ENCODE results near the gene KAT14. TPM values are rescaled to one million over a fixed set of nuclear protein-coding genes. Genes with fewer than 3 reads are reported as not detected.
A peak's percentile ranks its signal among the peaks of the same experiment; 100 is the strongest.
"Not testable (repeated sequence)": the region's sequence is repeated elsewhere in the genome, so short reads cannot be mapped to it uniquely, and the experiment has no call there.

The KAT14 gene, protein sequence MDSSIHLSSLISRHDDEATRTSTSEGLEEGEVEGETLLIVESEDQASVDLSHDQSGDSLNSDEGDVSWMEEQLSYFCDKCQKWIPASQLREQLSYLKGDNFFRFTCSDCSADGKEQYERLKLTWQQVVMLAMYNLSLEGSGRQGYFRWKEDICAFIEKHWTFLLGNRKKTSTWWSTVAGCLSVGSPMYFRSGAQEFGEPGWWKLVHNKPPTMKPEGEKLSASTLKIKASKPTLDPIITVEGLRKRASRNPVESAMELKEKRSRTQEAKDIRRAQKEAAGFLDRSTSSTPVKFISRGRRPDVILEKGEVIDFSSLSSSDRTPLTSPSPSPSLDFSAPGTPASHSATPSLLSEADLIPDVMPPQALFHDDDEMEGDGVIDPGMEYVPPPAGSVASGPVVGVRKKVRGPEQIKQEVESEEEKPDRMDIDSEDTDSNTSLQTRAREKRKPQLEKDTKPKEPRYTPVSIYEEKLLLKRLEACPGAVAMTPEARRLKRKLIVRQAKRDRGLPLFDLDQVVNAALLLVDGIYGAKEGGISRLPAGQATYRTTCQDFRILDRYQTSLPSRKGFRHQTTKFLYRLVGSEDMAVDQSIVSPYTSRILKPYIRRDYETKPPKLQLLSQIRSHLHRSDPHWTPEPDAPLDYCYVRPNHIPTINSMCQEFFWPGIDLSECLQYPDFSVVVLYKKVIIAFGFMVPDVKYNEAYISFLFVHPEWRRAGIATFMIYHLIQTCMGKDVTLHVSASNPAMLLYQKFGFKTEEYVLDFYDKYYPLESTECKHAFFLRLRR
- 6.5 and 7.1 TPM in 2 replicates for total RNA-seq

DNA sequence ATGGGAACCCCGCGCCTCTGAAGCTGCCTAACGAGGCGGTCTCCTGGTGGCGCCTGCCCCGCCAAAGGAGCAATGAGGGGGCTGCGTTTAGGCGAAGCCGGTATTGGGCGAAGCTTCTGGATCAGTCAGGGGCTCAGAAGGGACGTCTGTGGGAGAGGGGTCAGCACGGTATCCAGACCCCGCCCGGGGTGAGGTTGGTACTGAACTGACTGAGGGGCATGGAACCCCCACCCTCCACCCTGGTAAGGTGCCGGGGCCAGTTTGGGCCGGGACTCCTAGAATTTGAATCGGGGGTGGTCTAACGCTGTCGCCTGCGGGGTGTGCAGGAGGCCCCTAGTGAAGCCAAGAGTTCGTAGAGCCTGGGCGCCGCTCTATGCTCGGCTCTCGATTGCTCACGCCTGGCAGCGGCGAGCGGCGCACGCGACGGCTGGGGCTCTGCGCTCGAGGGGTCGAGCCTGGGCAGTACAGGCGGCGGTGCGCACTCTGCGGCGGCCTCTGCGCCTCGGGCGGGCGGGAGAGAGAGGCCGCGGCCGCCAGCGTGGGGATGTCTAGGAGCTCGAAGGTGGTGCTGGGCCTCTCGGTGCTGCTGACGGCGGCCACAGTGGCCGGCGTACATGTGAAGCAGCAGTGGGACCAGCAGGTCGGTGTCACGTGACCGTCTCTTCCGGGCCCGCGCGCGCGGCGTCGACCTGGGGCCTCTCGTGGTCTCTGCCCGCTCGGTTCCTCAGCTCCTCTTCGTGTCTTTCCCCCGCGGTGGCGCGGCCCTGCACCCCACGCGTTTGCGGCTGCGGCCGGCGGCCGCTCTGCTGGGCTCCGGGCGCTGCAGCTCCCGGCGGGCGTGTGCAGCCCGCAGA, at the start of gene KAT14, which contains the start of gene PET117:
KAT14 (plus strand) TSS at position 452 of the 854 bp plus-strand sequence. CDS start 4,798 bp downstream, outside the sequence.
PET117 (plus strand) TSS at position 452 of the 854 bp plus-strand sequence; CDS start at position 545, 93 bp downstream.
- peak; percentile 93 to 95 for DNase-seq (ENCODE audit: low read depth in 2 of 2)

DNA sequence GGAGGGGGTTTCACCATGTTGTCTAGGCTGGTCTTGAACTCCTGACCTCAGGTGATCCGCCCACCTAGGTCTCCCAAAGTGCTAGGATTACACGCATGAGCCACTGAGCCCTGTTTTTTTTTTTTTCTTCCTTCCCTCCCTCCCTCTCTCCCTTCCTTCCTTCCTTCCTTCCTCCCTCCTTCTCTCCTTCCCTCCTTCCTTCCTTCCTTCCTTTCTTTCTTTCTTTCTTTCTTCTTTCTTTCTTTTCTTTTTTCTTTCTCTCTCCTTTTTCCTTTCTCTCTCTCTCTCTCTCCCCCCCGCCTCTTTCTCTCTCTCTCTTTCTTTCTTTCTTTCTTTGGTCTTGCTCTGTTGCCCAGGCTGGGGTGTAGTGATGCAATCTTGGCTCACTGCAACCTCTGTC, 49.4 kb upstream of the KAT14 start:
- DNase-seq (ENCODE audit: low read depth in 2 of 2) = not testable (repeated sequence)

DNA sequence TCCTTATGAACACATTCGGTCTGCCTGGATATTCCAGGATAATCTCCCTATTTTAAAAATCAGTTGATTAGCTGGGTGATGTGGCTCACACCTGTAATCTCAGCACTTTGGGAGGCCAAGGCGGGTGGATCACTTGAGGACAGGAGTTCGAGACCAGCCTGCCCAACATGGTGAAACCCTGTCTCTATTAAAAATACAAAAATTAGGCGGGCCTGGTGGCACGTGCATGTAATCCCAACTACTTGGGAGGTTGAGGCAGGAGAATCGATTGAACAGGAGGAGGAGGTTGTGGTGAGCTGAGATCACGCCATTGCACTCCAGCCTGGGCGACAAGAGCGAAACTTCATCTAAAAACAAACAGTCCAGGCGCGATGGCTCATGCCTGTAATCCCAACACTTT, 48.8 kb upstream of the KAT14 start:
- not testable (repeated sequence) for DNase-seq (ENCODE audit: low read depth in 2 of 2)

DNA sequence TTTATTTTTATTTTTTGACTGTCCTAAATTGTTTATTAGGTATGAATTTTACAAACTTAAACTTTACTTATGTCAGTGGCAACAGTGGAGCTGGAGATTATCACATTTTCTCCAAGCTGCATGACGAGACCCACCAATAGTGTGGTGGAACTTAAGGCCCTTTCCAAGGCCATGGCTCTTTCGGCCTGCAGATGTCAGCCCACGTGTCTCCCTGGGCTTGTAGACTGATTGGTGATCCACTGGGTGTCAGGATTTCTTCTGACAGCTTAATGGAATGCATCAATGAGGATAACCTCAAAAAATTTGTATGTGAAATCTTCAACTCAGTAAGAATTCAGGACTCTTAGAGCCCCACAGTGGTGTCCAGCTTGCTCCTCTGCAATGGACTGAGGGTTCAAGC, 47.6 kb upstream of the KAT14 start:
- DNase-seq (ENCODE audit: low read depth in 2 of 2) = peak in 1 of 2 donors; percentile 1

DNA sequence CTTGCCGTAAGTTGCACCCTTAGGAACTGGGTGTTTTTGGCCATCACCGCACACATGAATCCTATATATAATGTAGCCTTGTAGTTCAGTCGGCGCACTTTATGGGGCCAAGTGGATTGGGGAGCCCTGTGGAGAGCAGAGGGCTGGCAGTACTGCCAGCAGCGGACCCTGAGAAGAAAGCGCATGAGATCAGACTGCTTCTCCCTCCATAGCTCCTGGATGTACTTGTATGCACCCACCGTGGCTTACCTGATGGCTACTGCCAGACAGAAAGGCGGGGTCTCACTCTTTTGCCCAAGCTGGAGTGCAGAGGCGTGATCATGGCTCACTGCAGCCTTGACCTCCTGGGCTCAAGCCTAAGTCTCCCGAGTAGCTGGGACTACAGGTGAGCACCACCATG, 47.2 kb upstream of the KAT14 start:
- no peak for DNase-seq (ENCODE audit: low read depth in 2 of 2)

GRCh38 chr20:18091623-18092022, 46.0 kb upstream of the KAT14 start:
- no peak for DNase-seq (ENCODE audit: low read depth in 2 of 2)

DNA sequence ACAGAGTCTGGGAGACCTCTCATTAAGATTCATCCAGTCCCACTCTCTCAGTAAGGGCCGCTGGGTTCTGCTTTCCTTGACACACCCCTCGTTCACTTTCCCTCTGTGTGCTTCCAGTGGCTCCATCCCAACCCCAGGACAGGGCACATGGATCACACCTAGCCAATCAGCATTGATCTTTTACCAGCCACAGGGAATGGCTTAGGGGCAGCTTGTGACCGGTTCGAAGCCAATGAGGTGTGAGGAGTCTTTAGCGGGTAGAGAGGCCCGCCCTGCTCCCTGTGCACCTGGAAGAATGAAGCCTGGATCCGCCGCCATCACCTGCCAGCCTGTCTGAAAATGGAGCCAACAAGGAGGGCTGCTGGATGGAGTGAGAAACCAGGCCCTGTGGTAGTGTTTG, 44.8 kb upstream of the KAT14 start:
- DNase-seq (ENCODE audit: low read depth in 2 of 2) = no peak

- DNase-seq (ENCODE audit: low read depth in 2 of 2) = no peak
These were observed 44.3 kb upstream of the KAT14 start for GRCh38 chr20:18093388-18093787.

DNA sequence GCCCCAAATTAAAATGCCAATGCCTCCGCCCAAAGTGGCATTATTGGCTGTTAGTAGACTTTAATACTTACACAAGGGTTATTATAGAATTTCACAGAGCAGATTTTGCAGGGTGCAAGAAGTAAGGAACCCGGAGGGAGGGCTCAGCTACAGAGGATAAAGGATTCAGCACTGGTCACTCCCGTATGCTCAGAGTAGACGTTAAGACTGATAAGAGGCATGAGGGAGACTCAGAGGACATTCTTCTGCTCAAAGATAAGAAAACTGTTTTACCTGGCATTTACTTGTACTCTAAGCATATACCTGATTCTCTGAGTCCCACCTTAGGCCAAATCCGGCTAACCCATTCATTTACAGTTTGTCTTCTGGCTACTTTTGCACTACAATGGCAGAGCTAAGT, 43.5 kb upstream of the KAT14 start:
- no peak for DNase-seq (ENCODE audit: low read depth in 2 of 2)

GRCh38 chr20:18100569-18100968, 37.1 kb upstream of the KAT14 start:
- DNase-seq (ENCODE audit: low read depth in 2 of 2) = not testable (repeated sequence)

DNA sequence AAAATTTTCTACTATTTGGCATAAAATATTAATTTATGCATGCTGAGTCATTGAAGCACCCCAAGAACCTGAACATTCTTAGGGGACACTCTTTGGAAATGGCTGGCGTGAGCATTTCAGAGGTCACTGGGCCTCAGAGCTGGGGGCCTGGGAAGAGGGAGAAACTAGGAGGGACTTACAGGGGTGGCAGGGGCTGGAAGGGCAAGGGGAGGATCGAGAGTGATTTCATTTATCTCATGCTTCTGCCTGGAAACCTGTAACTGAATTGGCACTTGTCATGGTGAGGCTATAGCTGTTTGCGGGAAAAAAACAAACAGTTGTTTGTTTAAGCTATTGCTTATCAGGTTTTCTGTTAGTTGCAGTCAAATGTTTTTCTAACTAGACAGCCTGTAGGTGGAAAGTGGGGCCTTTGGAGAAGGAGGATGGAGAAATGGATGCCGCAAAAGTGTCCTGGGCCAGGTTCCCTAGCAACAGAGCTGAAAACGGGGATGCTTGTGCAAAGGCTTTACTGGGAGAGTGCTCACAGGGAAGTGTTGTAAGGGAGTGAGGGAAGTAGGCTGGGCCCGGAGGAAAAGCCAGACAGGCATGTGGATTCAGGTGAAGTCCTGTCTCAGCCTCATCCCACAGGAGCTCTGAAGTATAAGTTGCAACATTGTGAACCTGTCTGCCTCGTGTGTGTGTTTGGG, 36.4 kb upstream of the KAT14 start:
- DNase-seq (ENCODE audit: low read depth in 2 of 2) = no peak

GRCh38 chr20:18103497-18103896, 34.2 kb upstream of the KAT14 start:
- no peak for DNase-seq (ENCODE audit: low read depth in 2 of 2)

DNA sequence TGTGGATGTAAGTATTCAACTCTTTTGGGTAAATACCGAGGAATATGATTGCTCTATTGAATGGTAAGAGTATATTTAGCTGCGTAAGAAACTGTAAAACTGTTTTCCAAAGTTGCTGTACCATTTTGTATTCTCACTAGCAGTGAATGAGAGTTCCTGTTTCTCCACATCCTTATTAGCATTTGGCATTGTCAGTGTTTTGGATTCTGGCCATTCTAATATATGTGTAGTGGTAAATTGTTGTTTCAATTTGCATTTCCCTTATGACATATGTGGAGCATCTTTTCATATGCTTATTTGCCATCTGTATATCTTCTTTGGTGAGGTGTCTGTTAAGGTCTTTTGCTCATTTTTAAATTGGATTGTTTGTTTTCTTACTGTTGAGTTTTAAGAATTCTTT, 29.3 kb upstream of the KAT14 start:
- DNase-seq (ENCODE audit: low read depth in 2 of 2) = no peak

- DNase-seq (ENCODE audit: low read depth in 2 of 2) = not testable (repeated sequence)
These were observed 9.1 kb upstream of the KAT14 start for GRCh38 chr20:18128574-18128973.

- no peak for DNase-seq (ENCODE audit: low read depth in 2 of 2)
These were observed 5.0 kb upstream of the KAT14 start for GRCh38 chr20:18132663-18133062.

DNA sequence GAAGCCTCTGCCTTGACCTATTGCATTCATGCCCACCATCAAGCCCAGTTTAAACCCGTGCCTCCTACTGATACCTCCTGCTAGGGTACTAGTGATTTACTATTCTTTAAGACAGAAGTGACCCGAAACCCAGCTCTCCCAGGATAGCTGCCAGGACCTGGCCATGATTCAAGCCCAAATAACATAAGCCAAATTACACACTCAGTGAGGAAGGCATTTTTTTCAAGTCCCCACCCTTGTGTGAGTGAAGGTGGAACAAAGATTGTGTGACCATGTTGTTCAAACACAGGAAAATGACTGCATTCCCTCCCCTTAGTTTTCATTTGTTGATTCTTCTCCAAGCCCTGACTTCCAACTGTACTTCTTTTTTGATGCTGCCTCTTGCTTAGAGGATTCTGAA, 3.7 kb upstream of the KAT14 start:
- DNase-seq (ENCODE audit: low read depth in 2 of 2) = no peak

GRCh38 chr20:18138266-18138582, 561 bp downstream of the KAT14 start:
- no peak for DNase-seq (ENCODE audit: low read depth in 2 of 2)

DNA sequence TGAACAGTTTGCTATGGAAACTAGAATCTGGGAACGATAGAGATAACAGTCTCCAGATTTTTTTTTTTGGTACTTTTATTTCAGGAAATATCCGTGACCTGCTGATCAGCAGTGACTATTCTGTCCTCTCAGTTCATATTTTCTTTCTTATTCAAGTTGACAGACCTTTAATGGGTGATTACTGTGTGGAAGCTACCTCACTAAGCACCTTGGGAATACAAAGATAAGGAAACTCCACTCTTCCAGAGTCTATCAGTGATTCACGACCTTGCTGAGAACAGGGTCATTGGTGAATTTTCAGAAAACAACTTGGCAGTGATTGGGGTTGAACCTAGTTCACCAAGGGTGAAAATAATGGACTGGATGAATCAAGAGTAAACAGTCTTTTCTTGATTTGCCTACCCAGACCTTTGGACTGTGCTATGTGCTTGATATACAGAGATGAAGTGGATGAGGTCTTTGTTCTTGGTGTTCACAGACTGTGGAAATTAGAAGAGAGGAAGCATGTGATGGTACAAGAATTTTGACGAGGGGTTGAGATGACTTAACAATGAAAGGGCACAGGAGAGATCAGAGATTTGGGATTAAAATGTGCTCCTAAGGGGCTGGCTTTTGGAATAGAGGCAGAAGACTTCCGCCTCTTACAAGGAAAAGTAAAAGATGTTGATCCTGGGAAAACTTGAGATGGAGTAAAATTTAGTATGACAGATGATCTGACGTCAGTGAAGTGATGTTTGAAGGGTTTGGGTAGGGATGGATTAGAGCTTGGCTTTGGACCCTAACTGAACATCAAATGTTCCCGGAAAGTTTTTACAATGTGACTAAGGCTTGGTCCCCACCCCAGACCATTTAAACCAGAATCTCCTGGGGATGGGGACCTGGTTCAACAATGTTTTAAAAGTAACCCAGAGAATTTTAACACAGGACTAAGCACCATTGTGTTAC, 1.2 kb downstream of the KAT14 start:
- peak in 1 of 2 donors; percentile 7 for DNase-seq (ENCODE audit: low read depth in 2 of 2)

DNA sequence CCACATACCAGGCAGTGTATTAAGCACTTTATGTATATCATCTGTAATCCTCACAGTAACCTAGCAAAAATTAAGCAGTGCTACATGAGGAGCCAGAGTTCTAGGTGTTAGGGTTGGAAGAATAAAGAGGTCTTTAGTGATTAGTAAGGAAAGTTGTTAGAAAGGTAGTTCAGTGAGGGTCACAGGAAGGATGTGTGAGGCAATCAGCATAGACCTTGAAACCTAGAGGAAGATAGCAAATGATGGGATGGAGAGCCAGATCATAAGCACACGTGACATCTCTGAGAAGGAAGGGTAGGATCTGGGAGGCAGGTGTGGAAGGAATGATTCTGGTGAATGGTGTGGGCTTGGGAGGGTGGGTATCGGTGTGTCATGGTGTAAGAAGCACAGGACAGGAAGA, 2.2 kb downstream of the KAT14 start:
- DNase-seq (ENCODE audit: low read depth in 2 of 2) = no peak

DNA sequence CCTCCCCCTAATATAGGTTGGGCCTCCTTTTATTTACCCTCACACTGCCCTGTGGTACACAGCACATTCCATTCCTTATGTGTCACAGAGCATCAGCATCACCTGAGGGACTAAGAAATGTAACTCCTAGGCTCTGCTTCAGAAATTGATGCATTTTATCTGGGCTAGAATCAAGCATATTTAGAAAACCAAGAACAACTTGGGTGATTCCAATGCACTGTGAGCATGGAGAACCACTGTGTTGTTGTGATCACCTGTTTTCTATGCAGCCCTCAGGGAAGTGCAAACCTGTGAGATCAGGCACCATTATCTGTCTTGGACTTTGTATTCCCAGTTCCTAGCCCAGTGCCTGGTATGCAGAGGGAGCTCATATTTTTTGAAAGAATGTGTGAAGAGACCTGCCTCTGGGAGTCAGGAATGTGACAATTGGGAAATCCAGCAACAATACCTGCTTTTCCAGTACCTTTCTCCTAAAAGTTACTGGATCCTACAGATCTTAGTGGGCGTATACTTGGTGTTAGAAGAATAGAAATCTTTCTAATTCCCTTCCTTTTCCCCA, 7.0 kb downstream of the KAT14 start:
- no peak for DNase-seq (ENCODE audit: low read depth in 2 of 2)
